Measurements from ENCODE around the gene WNT11.

The WNT11 gene

GRCh38 chr11:76217653-76218160 lies 11.4 kb upstream of the WNT11 start:
- FAIRE-seq, result no peak

- no peak for FAIRE-seq
Measured at GRCh38 chr11:76216536-76217325, 10.4 kb upstream of the WNT11 start.

GRCh38 chr11:76215941-76216340 lies 9.6 kb upstream of the WNT11 start:
- FAIRE-seq, result no peak

- FAIRE-seq, result no peak
Measured at GRCh38 chr11:76214968-76215548, 8.8 kb upstream of the WNT11 start.

DNA sequence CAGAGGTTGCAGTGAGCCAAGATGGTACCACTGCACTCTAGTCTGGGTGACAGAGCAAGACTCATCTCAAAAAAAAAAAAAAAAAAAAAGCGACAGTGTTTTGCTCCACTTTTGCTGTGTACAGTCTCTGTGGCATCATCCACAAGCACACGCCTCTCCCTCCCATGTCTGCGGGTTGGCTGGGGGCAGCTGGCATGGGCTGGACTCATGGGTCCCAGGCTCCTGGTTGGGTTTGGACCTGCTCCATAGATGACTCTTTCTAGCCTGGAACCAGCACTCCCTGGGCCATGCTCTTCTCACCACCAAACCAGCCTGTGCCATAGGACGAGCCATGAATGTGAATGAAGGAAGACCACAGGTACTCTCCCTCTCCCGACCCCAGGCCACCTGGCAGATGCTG lies 7.9 kb upstream of the WNT11 start:
- no peak for FAIRE-seq

- no peak for FAIRE-seq
Measured at GRCh38 chr11:76212086-76213035, 6.1 kb upstream of the WNT11 start.

DNA sequence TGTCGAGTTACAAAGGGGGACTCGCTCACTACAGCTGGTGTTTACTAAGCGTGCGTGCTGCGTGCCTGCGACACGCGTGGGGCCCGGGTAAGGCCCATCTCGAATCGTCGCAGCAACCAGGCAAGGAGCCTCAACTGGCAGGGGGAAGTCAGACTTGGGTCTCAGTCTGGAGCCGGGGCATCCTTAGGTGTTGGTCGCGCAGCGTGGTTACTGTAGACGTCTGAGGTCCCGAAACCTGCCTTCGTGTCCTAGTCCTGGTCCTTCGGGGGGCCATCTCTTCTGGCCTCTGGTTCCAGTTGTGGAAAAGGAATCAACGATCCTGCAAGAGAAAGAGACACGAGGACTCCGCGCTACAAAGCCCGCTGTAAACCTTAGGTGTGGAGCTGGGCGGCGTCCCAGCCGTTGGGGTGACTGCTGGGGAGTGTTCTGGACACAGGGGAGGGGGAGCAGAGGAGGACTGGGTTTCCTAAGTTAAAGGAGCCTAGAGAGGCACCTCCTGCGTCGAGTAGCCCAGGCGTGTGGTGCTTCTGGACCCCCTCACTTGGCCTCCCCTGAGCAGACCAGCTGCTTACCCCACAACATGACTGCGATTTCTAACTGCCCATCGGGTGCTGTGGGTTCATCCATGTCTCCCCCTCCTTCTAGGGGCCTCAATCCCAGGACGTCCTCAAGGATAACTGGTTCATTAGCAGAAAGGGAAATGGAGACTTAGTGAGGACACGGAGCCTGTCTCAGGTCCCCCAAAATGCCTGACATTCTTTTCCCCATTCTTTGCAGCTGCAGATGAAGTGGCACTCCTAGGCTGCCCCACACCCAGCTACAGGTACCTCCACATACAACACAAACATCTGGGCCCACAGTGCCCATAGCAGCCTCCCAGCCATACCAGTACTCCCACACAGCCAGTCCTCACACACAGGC lies 4.9 kb upstream of the WNT11 start:
- no peak for FAIRE-seq

- FAIRE-seq, result no peak
Measured at GRCh38 chr11:76209973-76210930, 4.0 kb upstream of the WNT11 start.

- no peak for FAIRE-seq
Measured at GRCh38 chr11:76209375-76209972, 3.2 kb upstream of the WNT11 start.

- no peak for FAIRE-seq
Measured at GRCh38 chr11:76208438-76209374, 2.4 kb upstream of the WNT11 start.

GRCh38 chr11:76207642-76208401 lies 1.5 kb upstream of the WNT11 start:
- FAIRE-seq, result no peak

DNA sequence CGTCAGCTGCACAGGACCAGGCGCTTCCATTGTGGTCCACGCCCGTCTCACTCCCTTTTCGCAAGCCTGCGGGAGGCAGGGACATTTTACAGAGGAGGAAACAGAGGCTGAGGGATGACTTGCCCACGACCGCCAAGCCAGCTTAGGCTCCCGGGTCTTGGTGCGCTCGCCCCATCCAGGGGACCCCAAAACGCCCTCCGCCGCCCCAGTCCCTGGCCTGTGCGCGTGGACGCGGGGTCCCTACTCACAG lies 300 bp downstream of the WNT11 start:
- no peak for FAIRE-seq

- FAIRE-seq, result no peak
Measured at GRCh38 chr11:76205252-76206076, 838 bp downstream of the WNT11 start.

DNA sequence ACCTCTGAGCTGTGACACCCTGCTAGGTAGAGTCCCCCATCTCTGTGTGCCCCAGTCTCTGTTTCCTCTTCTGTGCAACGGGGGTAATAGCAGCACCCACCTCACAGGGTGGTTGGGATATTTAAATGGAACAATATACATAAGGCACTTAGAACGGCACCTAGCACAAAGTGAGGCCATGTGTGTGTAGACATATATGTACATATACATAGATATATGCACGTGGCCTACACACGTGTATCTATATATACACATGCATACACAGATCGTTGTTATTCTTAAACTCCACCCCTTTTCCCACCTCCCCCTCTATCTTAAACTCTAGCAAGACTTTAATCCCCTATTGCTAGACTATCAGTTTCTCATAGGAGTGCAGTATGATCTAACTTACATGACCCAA lies 2.4 kb downstream of the WNT11 start:
- no peak for FAIRE-seq

- FAIRE-seq, result no peak
Measured at GRCh38 chr11:76203131-76203925, 3.0 kb downstream of the WNT11 start.

- no peak for FAIRE-seq
Measured at GRCh38 chr11:76201672-76202412, 4.5 kb downstream of the WNT11 start.

All from islet of Langerhans (tissue), 1 donor.